Measurements from ENCODE around the gene TCF7L1.

DNA sequence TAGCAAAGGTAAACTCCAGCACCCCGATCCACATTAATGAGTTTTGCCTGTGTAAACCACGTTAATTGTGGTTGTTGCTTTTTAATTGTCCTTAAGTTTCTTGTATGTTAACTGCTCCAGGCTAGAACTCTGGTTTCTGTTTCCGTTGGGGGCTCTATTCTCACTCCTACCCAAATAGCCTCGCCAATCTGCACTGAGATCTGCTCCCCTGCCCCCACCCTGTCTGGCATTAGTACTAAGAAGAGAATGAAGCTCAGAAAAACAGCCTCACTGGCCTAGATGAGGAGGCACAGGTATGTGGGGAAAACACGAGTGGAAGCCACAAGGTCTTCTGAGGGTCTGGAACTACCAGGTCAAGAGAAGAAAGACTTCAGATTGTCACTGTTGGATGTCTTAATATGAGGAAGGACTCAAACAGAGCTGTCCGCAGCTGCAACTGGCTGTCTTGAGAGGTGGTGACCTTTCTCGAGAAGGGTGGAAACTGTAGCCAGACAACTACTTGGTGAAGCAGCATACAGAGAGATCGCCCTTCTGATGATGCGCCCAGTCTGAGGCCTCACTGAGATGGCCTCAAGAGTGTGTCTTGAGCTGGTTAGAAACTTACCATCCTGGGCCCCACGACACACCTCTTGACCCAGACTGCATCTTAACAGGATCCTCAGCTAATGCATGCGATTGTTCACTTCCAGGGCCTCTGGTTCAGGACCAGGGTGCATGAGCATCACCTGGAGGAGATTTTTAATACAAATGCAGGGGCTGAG, 121.5 kb downstream of the TCF7L1 start:
- TF ChIP-seq EZH2 (IDR thresholded peaks at IDR 0.05; ENCODE audit: low read depth) (no peak), CTCF (conservative IDR thresholded peaks at IDR 0.05) (no peak)
